NCI-H146 (cell line): Measurements from ENCODE around the gene ZNF223.
A peak's percentile ranks its signal among the peaks of the same experiment; 100 is the strongest.

ENCODE experiments used
- DNase-seq: peaks from one replicate; lab custom pipeline; 2025; lab: John Stamatoyannopoulos, UW

ZNF223 gene

GRCh38 chr19:44051650-44052402 is at the start of gene ZNF223:
Gene ZNF223 (plus strand): TSS chr19:44052036. CDS start chr19:44055177, 3,141 bp downstream.
- DNase-seq: peak; percentile 99

- no peak for DNase-seq
These were observed 49.6 kb upstream of the ZNF223 start for GRCh38 chr19:44002212-44002565.

GRCh38 chr19:44002566-44003460 is 49.0 kb upstream of the ZNF223 start, which contains the start of gene ZNF230:
Gene ZNF230 (plus strand): TSS chr19:44002957. CDS start chr19:44007079, 4,122 bp downstream.
- DNase-seq: peak; percentile 97

DNA sequence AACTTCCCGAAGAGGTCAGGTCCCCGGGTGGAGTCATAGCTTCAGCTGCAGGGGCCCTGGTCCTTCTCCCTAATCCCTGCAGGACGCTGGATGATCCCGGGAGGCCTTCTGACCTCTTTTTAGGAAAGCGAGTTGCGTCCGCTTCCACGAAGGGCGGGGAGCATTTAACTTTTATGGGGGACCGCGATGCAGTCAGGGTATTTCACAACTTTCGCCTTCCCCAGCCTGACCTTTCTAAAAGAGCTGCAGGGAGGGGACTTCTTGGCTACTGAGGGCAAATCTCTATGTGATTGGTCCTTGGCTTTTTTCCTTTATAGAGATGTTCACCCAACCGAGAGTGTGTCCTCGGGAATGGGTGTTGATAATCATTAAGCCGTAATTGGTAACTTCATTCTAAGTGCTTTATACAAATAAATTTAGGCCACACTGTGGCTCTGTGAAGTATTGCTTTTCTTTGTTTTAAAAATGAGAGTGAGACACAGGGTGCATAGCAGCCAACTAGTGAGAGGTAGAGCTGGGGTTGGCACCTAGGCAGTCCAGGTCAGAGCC is 48.3 kb upstream of the ZNF223 start:
- peak; percentile 19 for DNase-seq

- DNase-seq: no peak
These were observed 45.9 kb upstream of the ZNF223 start for GRCh38 chr19:44005973-44006372.

GRCh38 chr19:44007473-44007872 is 44.4 kb upstream of the ZNF223 start:
- DNase-seq: no peak

- DNase-seq: no peak
These were observed 41.4 kb upstream of the ZNF223 start for GRCh38 chr19:44010468-44010867.

DNA sequence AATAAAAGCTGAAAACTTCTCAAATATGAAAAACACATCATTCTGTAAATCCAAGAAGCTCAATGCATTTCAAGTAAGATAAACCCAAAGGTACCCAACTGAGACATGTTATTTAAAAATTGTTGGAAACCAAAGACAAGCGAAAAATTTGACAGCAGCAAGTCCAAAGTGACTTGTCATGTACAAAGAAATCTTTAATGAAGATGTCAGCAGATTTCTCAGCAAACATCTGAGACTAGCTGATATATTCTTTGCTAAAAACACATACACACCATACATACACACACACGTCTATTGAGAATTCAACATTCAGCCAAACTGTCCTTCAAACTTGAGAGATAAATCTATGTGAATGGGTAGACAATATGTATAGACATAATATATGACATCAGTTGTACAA is 32.3 kb upstream of the ZNF223 start:
- no peak for DNase-seq

GRCh38 chr19:44021221-44021620 is 30.6 kb upstream of the ZNF223 start:
- no peak for DNase-seq

- no peak for DNase-seq
These were observed 27.0 kb upstream of the ZNF223 start for GRCh38 chr19:44024900-44025216.

DNA sequence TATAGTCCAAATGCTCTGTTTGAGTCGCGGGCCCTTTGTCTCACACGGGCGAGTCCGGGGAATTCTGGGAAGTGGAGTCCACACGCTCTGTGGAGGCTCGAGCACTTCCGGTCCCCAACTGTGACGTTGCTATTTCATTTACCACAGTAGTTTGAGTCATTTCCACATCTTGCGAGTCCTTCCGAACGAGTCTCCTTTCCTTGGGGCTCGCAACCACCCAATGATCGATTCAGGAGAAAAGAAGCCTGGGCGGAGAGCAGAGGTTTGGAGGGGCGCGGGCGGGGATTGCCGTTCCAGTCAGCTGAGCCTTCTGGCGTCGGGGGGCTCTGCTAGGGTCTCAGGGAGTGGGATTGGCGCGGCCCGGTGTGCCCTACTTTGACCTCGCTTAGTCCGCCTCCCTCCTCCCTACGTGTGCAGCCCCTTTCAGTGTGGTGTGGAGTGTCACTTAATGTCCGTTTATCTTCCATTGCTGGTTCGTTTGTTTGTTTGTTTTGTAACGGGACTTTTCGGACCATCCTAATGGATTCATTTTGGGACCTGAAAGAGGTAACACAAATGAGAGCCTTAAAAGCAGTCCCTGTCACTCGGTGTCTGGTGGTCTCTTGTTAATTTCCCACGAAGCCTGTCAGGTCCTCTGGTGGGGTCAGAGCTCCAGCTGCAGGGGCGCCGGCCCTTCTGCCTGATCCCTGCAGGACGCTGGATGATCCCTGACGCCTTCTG is 26.5 kb upstream of the ZNF223 start, which contains the start of gene ZNF222:
Gene ZNF222, plus strand, starts transcription at position 163 of the 720 bp plus-strand sequence. Its CDS starts 58 bp downstream, at position 221.
- peak; percentile 80 for DNase-seq

GRCh38 chr19:44026622-44027021 is 25.2 kb upstream of the ZNF223 start:
- DNase-seq: no peak

DNA sequence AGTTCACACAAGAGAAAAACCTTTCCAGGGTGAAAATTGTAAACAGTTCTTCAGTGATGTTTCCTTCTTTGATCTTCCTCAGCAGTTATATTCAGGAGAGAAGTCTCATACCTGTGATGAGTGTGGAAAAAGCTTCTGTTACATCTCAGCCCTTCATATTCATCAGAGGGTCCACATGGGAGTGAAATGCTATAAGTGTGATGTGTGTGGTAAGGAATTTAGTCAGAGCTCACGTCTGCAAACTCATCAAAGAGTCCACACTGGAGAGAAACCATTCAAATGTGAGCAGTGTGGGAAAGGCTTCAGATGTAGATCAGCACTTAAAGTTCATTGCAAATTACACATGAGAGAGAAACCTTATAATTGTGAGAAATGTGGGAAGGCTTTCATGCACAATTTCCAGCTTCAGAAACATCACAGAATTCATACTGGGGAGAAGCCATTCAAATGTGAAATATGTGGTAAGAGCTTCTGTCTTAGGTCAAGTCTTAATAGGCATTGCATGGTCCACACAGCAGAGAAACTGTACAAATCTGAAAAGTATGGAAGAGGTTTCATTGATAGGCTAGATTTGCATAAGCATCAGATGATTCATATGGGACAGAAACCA is 19.7 kb upstream of the ZNF223 start:
- DNase-seq: no peak

GRCh38 chr19:44042147-44042546 is 9.7 kb upstream of the ZNF223 start:
- no peak for DNase-seq

DNA sequence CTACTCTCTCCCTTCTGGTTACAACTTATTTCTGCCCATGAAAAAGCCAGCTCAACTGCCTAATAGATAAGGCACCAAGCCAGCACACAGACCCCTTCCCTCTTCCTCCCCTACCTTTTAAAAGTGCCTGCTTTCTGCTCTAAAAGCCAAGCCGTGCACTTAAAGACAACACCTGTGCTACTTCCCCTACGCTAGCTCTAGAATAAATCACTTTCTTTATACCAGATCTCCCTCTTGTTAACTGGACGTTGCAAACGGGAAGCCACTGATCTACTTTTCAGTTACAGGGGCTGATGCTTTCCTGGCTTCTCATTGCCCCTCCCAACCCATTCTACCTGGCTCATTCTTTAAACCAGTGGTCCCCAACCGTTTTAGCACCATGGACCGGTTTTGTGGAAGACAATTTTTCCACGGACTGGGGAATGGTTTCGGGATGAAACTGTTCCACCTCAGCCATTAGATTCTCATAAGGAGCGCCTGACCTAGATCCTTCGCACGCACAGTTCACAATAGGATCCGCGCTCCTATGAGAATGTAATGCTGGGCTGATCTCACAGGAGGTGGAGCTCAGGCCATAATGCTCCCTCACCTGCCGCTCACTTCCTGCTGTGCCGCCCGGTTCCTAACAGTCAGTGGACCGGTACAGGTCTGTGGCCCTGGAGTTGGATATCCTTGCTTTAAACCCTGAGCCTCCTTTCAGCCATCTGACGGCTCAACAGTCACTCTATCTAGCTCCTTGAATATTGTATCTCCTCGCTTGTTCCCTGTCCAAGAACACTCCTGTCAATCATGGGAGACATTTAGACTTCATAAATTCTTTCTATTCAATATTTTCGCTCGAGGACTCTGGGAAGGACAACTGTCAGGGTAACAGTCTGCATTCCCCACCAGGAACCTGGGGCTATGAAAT is 841 bp upstream of the ZNF223 start:
- DNase-seq: peak; percentile 88

DNA sequence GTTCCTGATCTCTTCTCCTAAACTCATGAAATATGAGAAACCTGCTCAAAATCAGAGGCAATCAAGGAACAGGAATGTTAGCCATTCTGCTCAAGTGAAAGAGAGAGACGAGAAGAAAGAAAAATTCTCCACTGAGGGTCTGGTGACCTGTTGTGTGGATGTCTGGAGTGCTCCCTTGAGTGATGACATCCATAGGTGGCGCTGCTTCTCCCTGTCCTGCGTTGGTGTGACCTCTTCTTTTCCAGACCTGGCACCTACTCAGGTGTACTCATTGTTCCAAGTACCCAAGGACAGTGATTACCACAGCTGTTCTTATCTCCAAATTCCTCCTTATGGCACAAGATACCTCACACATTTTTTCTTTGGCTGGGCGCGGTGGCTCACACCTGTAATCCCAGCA is 4.0 kb downstream of the ZNF223 start:
- DNase-seq: no peak

DNA sequence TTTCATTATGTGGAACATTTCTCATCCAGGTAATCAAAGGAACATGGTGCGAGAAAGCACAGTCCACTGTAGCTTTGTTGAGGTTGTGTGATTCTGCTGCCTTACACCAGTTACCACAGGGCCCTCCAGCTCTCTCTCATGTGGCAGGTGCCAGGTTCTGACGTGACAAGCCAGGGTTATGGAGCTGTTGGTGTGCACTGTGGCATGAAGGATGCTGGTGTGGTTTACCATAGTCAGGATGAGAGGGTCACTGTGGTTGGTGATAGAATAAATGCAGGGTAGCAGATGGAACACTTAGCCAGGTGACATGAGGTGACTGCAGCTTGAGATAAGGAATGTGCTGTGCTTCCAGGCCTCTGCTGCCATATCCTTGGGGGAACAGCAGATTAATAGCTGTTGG is 7.4 kb downstream of the ZNF223 start:
- no peak for DNase-seq

- DNase-seq: no peak
These were observed 9.2 kb downstream of the ZNF223 start for GRCh38 chr19:44061038-44061437.

- no peak for DNase-seq
These were observed 14.5 kb downstream of the ZNF223 start for GRCh38 chr19:44066305-44066704.

GRCh38 chr19:44069415-44069814 is 17.6 kb downstream of the ZNF223 start:
- DNase-seq: no peak
